Fibroblast of lung (primary cell): ENCODE results near the gene COL4A2. TPM values are rescaled to one million over a fixed set of nuclear protein-coding genes. Genes with fewer than 3 reads are reported as not detected.

Source experiments
- DNase-seq, 2 donors: peaks; one replicate each; pipeline versions ENCODE4 v3.0.0 to v3.0.0-alpha.2; 2010; ENCODE audit warnings: low read depth in 2 of 2
- H2AFZ ChIP-seq: 2 replicates; pipeline ENCODE4 v1.5.1; 2012; ENCODE audit warnings: low read length, control low read depth, inconsistent platforms
- H3K27ac ChIP-seq: 2 replicates; pipeline ENCODE4 v1.5.1; 2011; ENCODE audit warnings: low read length, control low read depth; ENCODE audit not compliant: insufficient read depth
- H3K27me3 ChIP-seq: 2 replicates; pipeline ENCODE4 v1.5.1; 2011; ENCODE audit warnings: mild to moderate bottlenecking, low read length; ENCODE audit not compliant: control insufficient read depth, insufficient read depth
- H3K36me3 ChIP-seq: 2 replicates; pipeline ENCODE4 v1.5.1; 2011; ENCODE audit warnings: low read length; ENCODE audit not compliant: control insufficient read depth, insufficient read depth
- H3K4me1 ChIP-seq: 2 replicates; pipeline ENCODE4 v1.5.1; 2011; ENCODE audit warnings: low read length; ENCODE audit not compliant: control insufficient read depth, insufficient read depth; ENCODE audit errors: extremely low read depth
- H3K4me2 ChIP-seq: 2 replicates; pipeline ENCODE4 v1.5.1; 2011; ENCODE audit warnings: low read length, control low read depth; ENCODE audit not compliant: insufficient read depth; ENCODE audit errors: extremely low read depth
- H3K4me3 ChIP-seq, 4 experiments: fragments of 200-600 bp in 1 of 4; sonication (generic) in 1 of 4; replicated peaks in 1 of 4; 2 replicates each; pipeline ENCODE4 v1.5.1; 2011 to 2016; ENCODE audit warnings: low read length in 4 of 4, low read depth in 3 of 4, mild to moderate bottlenecking in 3 of 4, control low read depth in 2 of 4, inconsistent platforms in 1 of 4, mixed read lengths in 1 of 4; ENCODE audit not compliant: insufficient read depth in 1 of 4; ENCODE audit errors: control extremely low read depth in 1 of 4
- H3K79me2 ChIP-seq: 2 replicates; pipeline ENCODE4 v1.5.1; 2012; ENCODE audit warnings: mild to moderate bottlenecking, low read length, inconsistent platforms; ENCODE audit not compliant: control insufficient read depth, insufficient read depth
- H3K9ac ChIP-seq: 2 replicates; pipeline ENCODE4 v1.5.1; 2011; ENCODE audit warnings: mild to moderate bottlenecking, low read length, control low read depth; ENCODE audit not compliant: insufficient read depth
- H3K9me3 ChIP-seq: 2 replicates; pipeline ENCODE4 v1.5.1; 2012; ENCODE audit warnings: low read depth, low read length; ENCODE audit not compliant: control insufficient read depth, insufficient read depth
- H4K20me1 ChIP-seq: 2 replicates; pipeline ENCODE4 v1.5.1; 2011; ENCODE audit warnings: low read length; ENCODE audit not compliant: control insufficient read depth, insufficient read depth; ENCODE audit errors: extremely low read depth
- EZH2 ChIP-seq: IDR thresholded peaks from 2 replicates; pipeline ENCODE4 v1.5.1; 2012; ENCODE audit warnings: low read length, control low read depth, mild to moderate bottlenecking; ENCODE audit errors: missing control alignments
- polyA plus RNA-seq, 2 donors: library from polyadenylated mRNA; depleted of rRNA in 1 of 2; stranded (reverse) in 1 of 2; unstranded in 1 of 2; fragments of >200 nt; gene quantifications; 2 replicates each; pipeline ENCODE4 v1.2.1, GENCODE V29; 2011 to 2012; ENCODE audit warnings: missing spikeins in 1 of 2
- total RNA-seq: library from RNA; depleted of rRNA; stranded (reverse); fragments of >200 nt; gene quantifications from 2 replicates; pipeline ENCODE4 v1.2.1, GENCODE V29; 2014
- TF ChIP-seq, protein P1 (sequence below), 2 donors: IDR thresholded peaks in 1 of 2; conservative IDR thresholded peaks in 1 of 2; 1 replicate in 1 of 2; 2 replicates in 1 of 2; pipeline ENCODE4 v1.5.1; 2011 to 2012; ENCODE audit warnings: low read length in 2 of 2, control low read depth in 1 of 2, inconsistent platforms in 1 of 2, low read depth in 1 of 2, mild to moderate bottlenecking in 1 of 2

COL4A2 gene
- total and polyA plus RNA-seq, 2 donors (not counting 1 experiment from before 2014, with no cell fraction given): 93.1 to 463 TPM

DNA sequence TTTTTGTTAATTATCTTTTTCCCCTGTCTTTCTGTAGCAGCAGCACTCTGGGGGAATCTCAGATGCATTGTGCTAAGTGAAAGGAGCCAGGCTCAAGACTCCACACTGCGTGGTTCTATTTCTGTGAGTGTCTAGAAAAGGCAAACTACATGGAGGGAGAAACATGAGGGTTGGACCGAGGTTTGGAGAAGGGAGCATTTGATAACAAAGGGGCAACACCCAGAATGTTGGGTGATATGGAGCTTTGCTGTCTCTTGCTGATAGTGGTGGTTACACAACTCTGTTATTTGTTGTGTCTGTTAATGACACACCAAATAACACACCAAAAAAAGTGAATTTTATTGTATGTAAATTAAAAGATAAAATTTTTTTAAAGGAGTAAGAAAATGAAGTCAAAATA is 107.8 kb downstream of the COL4A2 start:
- TF ChIP-seq, protein P1, sequence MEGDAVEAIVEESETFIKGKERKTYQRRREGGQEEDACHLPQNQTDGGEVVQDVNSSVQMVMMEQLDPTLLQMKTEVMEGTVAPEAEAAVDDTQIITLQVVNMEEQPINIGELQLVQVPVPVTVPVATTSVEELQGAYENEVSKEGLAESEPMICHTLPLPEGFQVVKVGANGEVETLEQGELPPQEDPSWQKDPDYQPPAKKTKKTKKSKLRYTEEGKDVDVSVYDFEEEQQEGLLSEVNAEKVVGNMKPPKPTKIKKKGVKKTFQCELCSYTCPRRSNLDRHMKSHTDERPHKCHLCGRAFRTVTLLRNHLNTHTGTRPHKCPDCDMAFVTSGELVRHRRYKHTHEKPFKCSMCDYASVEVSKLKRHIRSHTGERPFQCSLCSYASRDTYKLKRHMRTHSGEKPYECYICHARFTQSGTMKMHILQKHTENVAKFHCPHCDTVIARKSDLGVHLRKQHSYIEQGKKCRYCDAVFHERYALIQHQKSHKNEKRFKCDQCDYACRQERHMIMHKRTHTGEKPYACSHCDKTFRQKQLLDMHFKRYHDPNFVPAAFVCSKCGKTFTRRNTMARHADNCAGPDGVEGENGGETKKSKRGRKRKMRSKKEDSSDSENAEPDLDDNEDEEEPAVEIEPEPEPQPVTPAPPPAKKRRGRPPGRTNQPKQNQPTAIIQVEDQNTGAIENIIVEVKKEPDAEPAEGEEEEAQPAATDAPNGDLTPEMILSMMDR (conservative IDR thresholded peaks at IDR 0.05 in 1 of 2, IDR thresholded peaks at IDR 0.05 in 1 of 2; ENCODE audit: low read depth in 1 of 2, low read length in 2 of 2): no peak
- TF ChIP-seq EZH2: no peak
- peaks cover 42% of the 10 kb centered on the region for H3K4me1 ChIP-seq
- H3K27ac ChIP-seq: no peak overlapping the region

DNA sequence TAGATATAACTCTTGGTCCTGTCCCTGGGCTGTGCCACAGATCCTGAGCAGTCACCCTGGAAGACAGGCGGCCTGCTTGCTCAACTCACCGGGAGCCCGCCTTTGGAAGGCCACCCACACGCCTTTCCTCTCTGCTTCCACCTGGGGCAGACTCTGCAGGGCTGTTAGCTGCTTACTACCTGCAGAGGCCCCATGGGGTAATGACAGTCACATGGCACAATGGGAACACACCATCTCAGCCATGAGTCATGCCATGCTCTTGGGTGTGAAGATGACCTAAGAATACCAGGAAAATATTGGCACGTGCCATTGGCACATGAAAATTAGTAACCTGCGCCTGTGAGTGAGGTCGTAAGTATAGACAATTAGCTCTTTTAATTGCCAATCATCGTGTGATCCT is 108.6 kb downstream of the COL4A2 start:
- TF ChIP-seq EZH2: no peak
- TF ChIP-seq, protein P1 (conservative IDR thresholded peaks at IDR 0.05 in 1 of 2, IDR thresholded peaks at IDR 0.05 in 1 of 2; ENCODE audit: low read depth in 1 of 2, low read length in 2 of 2): no peak
- Histone ChIP-seq H3K27ac (no peak overlapping the region), H4K20me1 (no peaks in the 10 kb centered on the region), H3K9ac (no peak overlapping the region), H3K4me3 (no peak overlapping the region), H3K79me2 (peaks cover 10% of the 10 kb centered on the region), H3K4me1 (peaks cover 38% of the 10 kb centered on the region), H2AFZ (no peak overlapping the region), H3K9me3 (no peaks in the 10 kb centered on the region), H3K4me2 (no peak overlapping the region), H3K27me3 (no peaks in the 10 kb centered on the region), H3K36me3 (peaks cover 4% of the 10 kb centered on the region)
- DNase-seq: no peak

More for the DNA sequence above, 107.8 kb downstream of the COL4A2 start:
- H3K27me3 ChIP-seq: no peaks in the 10 kb centered on the region
- H3K79me2 ChIP-seq: peaks cover 10% of the 10 kb centered on the region
- no peak overlapping the region for H2AFZ ChIP-seq
- no peak overlapping the region for H3K4me3 ChIP-seq
- peaks cover 4% of the 10 kb centered on the region for H3K36me3 ChIP-seq
- no peaks in the 10 kb centered on the region for H3K9me3 ChIP-seq
- no peak overlapping the region for H3K9ac ChIP-seq
- no peaks in the 10 kb centered on the region for H4K20me1 ChIP-seq
- no peak overlapping the region for H3K4me2 ChIP-seq
- no peak for DNase-seq

- H3K79me2 ChIP-seq: peaks cover 10% of the 10 kb centered on the region
- no peak for TF ChIP-seq EZH2
- TF ChIP-seq, protein P1 (conservative IDR thresholded peaks at IDR 0.05 in 1 of 2, IDR thresholded peaks at IDR 0.05 in 1 of 2; ENCODE audit: low read depth in 1 of 2, low read length in 2 of 2): no peak
- peaks cover 42% of the 10 kb centered on the region for H3K4me1 ChIP-seq
- peaks cover 4% of the 10 kb centered on the region for H3K36me3 ChIP-seq
- no peaks in the 10 kb centered on the region for H3K9me3 ChIP-seq
- no peak overlapping the region for H2AFZ ChIP-seq
- H3K27me3 ChIP-seq: no peaks in the 10 kb centered on the region
- no peak overlapping the region for H3K9ac ChIP-seq
- DNase-seq: peak in 1 of 2 donors; percentile 58
- H3K4me3 ChIP-seq: peak overlapping the region in 1 of 4 experiments; percentile 12
- H3K4me2 ChIP-seq: peak overlapping the region; percentile 54
- H3K27ac ChIP-seq: peak overlapping the region; percentile 49
- H4K20me1 ChIP-seq: no peaks in the 10 kb centered on the region
These were observed 109.3 kb downstream of the COL4A2 start for GRCh38 chr13:110416131-110417025.
